Measurements from ENCODE around the gene ADAMTS2. TPM values are rescaled to one million over a fixed set of nuclear protein-coding genes. Genes with fewer than 3 reads are reported as not detected.
A peak's percentile ranks its signal among the peaks of the same experiment; 100 is the strongest.

Gene ADAMTS2
- total RNA-seq, 1 donor from 2014 or later, result 1.2 TPM

DNA sequence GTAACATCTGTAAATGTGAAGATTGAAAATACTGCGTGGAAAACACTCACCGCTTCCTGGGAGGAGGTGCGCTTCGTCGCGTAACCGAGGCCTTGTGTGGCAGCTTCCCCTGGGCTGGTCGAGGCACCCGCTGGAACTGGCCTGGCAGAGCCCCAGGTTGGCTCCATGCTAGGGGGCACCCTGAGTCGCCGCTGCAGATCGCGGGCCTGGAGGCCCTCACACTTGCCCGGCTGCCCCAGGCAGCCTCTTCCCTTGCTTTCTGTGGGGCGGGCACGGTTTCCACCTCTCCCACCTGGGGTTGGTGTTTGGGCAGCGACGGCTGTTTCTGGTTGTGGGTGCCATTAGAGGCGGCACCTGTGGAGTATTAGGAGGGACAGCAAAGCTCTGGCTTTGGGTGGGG lies 284.2 kb downstream of the ADAMTS2 start:
- H3K4me1 Mint-ChIP-seq, result peaks cover 3% of the 10 kb centered on the region
- peaks cover 41% of the 10 kb centered on the region for H3K36me3 Mint-ChIP-seq
- Histone ChIP-seq H3K4me1 (peaks cover 6% of the 10 kb centered on the region), H4K20me1 (ENCODE audit: low read depth) (no peaks in the 10 kb centered on the region), H3K79me2 (ENCODE audit: low read depth) (peaks cover 6% of the 10 kb centered on the region), H3K4me3 (peak overlapping the region; percentile 60), H3K36me3 (peaks cover 5% of the 10 kb centered on the region), H3F3A (ENCODE audit: low read depth) (peaks cover 5% of the 10 kb centered on the region), H3K9ac (peak overlapping the region; percentile 33), H3K4me2 (peak overlapping the region; percentile 78), H3K27ac (no peak overlapping the region), H3K27me3 (peaks cover 13% of the 10 kb centered on the region), H3K9me3 (ENCODE audit: low read depth) (peaks cover 14% of the 10 kb centered on the region), H2AFZ (replicated peaks) (no peak overlapping the region)
- TF ChIP-seq EZH2 (IDR thresholded peaks at IDR 0.05) (no peak), EZH2phosphoT487 (IDR thresholded peaks at IDR 0.05) (no peak)
- TF ChIP-seq, protein P1, sequence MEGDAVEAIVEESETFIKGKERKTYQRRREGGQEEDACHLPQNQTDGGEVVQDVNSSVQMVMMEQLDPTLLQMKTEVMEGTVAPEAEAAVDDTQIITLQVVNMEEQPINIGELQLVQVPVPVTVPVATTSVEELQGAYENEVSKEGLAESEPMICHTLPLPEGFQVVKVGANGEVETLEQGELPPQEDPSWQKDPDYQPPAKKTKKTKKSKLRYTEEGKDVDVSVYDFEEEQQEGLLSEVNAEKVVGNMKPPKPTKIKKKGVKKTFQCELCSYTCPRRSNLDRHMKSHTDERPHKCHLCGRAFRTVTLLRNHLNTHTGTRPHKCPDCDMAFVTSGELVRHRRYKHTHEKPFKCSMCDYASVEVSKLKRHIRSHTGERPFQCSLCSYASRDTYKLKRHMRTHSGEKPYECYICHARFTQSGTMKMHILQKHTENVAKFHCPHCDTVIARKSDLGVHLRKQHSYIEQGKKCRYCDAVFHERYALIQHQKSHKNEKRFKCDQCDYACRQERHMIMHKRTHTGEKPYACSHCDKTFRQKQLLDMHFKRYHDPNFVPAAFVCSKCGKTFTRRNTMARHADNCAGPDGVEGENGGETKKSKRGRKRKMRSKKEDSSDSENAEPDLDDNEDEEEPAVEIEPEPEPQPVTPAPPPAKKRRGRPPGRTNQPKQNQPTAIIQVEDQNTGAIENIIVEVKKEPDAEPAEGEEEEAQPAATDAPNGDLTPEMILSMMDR (IDR thresholded peaks at IDR 0.05), result no peak
- DNase-seq (ENCODE audit: low spot score), result no peak
- peaks cover 9% of the 10 kb centered on the region for H3K27me3 Mint-ChIP-seq (ENCODE audit: insufficient read depth, low read depth)
- H3K27ac Mint-ChIP-seq, result no peak overlapping the region
- peak overlapping the region; percentile 91 for H3K4me3 Mint-ChIP-seq
- H3K9me3 Mint-ChIP-seq, result peaks cover 66% of the 10 kb centered on the region

Small RNAs within 50 kb of the gene (small RNA-seq; reads per million reads assigned to genes)
- gene AC109479.2, result not detected

Other genes starting within 250 kb of the ADAMTS2 start
- gene RUFY1, start 205.1 kb upstream of the ADAMTS2 start, total RNA-seq (ENCODE audit: low replicate concordance), result 45.0 and 45.8 TPM in 2 replicates

All from neural progenitor cell (in vitro differentiated cells).